Neural progenitor cell (in vitro differentiated cells): ENCODE data around the gene S100A9.

Source experiments
- CTCF ChIP-seq: fragments of 200-600 bp; sonication (generic); IDR thresholded peaks from 2 replicates; pipeline ENCODE4 v1.5.1; 2017; ENCODE audit warnings: antibody characterized with exemption, mild to moderate bottlenecking
- EZH2 ChIP-seq: fragments of 200-600 bp; sonication (generic); IDR thresholded peaks from 2 replicates; pipeline ENCODE4 v1.6.1; 2017; ENCODE audit warnings: antibody characterized with exemption, mild to moderate bottlenecking, moderate library complexity
- EZH2phosphoT487 ChIP-seq: fragments of 200-600 bp; sonication (generic); IDR thresholded peaks from 2 replicates; pipeline ENCODE4 v1.6.1; 2017; ENCODE audit warnings: antibody characterized with exemption

DNA sequence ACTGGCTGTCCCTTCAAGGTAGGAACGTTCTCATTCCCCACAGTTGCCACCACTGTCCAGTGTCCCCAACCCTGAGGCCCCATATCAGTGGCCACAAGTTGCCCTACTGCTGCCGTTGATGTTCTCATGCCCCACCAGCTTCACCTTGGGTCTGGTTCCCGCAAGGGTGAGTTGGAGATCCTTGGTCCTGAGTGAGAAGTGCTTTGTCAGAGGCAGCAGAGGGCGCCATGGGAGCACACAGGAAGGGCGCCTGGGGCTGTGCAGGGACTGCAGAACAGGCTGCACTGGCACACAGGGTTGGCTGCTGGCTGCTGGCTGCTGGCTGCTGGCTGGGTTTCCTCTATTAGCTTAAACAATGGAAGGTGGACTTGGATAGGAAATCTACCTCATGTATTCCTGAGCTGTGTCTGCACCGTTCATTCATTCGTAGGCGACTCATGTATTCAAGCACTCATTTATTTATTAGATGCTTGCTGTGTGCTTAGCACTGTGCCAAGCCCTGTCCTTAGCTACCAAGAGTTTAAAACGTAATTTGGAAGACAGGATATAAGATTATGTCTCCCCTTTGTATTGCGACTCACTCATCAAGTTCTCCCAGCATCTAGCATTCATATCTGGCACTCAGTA is 2.1 kb upstream of the S100A9 start:
- TF ChIP-seq CTCF = peak; percentile 52
- no peak for TF ChIP-seq EZH2phosphoT487
- TF ChIP-seq EZH2 = no peak
